Measurements from ENCODE around the gene LLGL2. TPM values are rescaled to one million over a fixed set of nuclear protein-coding genes. Genes with fewer than 3 reads are reported as not detected.

LLGL2 gene
- total RNA-seq, 1 donor from 2014 or later: 34.4 TPM

DNA sequence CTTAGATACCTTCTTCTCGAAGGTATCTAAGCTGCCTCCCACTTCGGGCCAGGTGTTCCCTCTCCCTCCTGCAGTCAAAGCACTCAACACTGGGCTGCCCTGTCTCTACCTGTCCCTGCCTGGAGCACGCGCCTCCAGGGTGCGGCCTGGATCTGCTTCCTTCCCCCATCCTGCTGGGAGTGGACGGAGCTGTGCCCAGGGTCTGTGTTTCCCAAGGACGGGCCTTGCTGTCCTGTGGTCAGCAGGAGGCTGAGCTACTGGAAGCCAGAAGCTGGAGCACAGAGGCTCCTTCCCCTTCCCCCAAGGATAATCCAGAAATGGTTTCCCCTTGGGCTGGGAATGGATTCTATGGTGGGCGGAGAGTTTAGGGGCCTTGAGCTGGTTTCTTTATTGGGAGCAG lies 16.7 kb downstream of the LLGL2 start:
- Mint-ChIP-seq H3K4me3 (ENCODE audit: unreplicated experiment) (no peak overlapping the region), H3K27ac (ENCODE audit: unreplicated experiment) (no peak overlapping the region), H3K36me3 (ENCODE audit: low read depth, unreplicated experiment) (peaks cover 6% of the 10 kb centered on the region), H3K4me1 (ENCODE audit: unreplicated experiment) (peaks cover 25% of the 10 kb centered on the region), H3K27me3 (ENCODE audit: unreplicated experiment) (peaks cover 5% of the 10 kb centered on the region), H3K9me3 (ENCODE audit: unreplicated experiment) (no peaks in the 10 kb centered on the region)
- TF ChIP-seq, protein P1, sequence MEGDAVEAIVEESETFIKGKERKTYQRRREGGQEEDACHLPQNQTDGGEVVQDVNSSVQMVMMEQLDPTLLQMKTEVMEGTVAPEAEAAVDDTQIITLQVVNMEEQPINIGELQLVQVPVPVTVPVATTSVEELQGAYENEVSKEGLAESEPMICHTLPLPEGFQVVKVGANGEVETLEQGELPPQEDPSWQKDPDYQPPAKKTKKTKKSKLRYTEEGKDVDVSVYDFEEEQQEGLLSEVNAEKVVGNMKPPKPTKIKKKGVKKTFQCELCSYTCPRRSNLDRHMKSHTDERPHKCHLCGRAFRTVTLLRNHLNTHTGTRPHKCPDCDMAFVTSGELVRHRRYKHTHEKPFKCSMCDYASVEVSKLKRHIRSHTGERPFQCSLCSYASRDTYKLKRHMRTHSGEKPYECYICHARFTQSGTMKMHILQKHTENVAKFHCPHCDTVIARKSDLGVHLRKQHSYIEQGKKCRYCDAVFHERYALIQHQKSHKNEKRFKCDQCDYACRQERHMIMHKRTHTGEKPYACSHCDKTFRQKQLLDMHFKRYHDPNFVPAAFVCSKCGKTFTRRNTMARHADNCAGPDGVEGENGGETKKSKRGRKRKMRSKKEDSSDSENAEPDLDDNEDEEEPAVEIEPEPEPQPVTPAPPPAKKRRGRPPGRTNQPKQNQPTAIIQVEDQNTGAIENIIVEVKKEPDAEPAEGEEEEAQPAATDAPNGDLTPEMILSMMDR (IDR thresholded peaks at IDR 0.05; ENCODE audit: unreplicated experiment): no peak
- no peak for DNase-seq (ENCODE audit: low spot score)

GRCh38 chr17:75542728-75543336 lies 17.3 kb downstream of the LLGL2 start:
- Mint-ChIP-seq H3K27ac (ENCODE audit: unreplicated experiment) (no peak overlapping the region), H3K36me3 (ENCODE audit: low read depth, unreplicated experiment) (peaks cover 6% of the 10 kb centered on the region), H3K27me3 (ENCODE audit: unreplicated experiment) (peaks cover 5% of the 10 kb centered on the region), H3K9me3 (ENCODE audit: unreplicated experiment) (no peaks in the 10 kb centered on the region), H3K4me1 (ENCODE audit: unreplicated experiment) (peaks cover 25% of the 10 kb centered on the region), H3K4me3 (ENCODE audit: unreplicated experiment) (no peak overlapping the region)
- no peak for DNase-seq (ENCODE audit: low spot score)
- TF ChIP-seq, protein P1 (IDR thresholded peaks at IDR 0.05; ENCODE audit: unreplicated experiment): no peak

DNA sequence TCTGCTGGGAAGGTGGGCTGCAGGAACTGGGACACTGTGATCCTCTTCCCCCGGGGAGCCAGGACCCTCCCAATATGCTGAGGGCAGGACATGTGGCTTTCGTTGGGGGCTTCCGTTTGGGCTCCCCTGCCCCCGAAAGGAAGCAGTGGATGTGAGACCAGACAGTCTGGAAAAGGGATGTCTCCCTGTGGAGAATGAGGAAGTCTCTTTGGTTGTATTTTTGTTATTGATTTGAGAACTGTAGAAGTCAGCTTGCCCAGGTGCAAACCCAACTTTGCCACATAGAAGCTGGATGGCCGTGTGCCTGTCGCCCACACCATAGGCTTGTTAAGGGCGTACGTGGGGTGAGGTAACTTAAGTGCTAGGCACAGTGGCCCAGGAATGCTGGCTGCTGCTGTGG lies 18.8 kb downstream of the LLGL2 start:
- H3K36me3 Mint-ChIP-seq (ENCODE audit: low read depth, unreplicated experiment): peaks cover 6% of the 10 kb centered on the region
- DNase-seq (ENCODE audit: low spot score): no peak
- no peaks in the 10 kb centered on the region for H3K9me3 Mint-ChIP-seq (ENCODE audit: unreplicated experiment)
- peaks cover 22% of the 10 kb centered on the region for H3K4me1 Mint-ChIP-seq (ENCODE audit: unreplicated experiment)
- TF ChIP-seq, protein P1 (IDR thresholded peaks at IDR 0.05; ENCODE audit: unreplicated experiment): no peak
- peaks cover 3% of the 10 kb centered on the region for H3K27me3 Mint-ChIP-seq (ENCODE audit: unreplicated experiment)
- no peak overlapping the region for H3K4me3 Mint-ChIP-seq (ENCODE audit: unreplicated experiment)
- no peak overlapping the region for H3K27ac Mint-ChIP-seq (ENCODE audit: unreplicated experiment)

DNA sequence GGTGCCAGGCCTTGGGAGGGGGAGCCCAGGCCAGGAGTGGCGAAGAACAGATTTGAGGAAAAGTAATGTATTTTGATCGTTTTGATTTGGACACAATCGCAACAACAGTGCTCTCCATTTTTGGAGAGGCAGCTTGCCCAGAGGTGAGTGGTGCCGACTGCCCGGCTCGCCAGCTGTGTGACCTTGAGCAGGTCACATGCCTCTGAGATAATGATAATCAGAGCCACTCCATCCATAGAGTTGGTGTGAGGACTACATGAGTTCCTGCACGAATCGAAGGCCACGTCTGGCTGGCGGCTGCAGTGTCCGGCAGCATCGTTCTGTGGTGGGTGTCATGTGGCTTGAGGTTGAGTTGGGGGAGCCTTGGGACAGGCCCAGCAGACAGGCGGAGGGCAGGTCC lies 20.7 kb downstream of the LLGL2 start:
- Mint-ChIP-seq H3K27ac (ENCODE audit: unreplicated experiment) (peak overlapping the region; percentile 26), H3K36me3 (ENCODE audit: low read depth, unreplicated experiment) (peaks cover 6% of the 10 kb centered on the region), H3K9me3 (ENCODE audit: unreplicated experiment) (no peaks in the 10 kb centered on the region), H3K4me1 (ENCODE audit: unreplicated experiment) (peaks cover 22% of the 10 kb centered on the region), H3K27me3 (ENCODE audit: unreplicated experiment) (peaks cover 3% of the 10 kb centered on the region), H3K4me3 (ENCODE audit: unreplicated experiment) (no peak overlapping the region)
- no peak for DNase-seq (ENCODE audit: low spot score)
- TF ChIP-seq, protein P1 (IDR thresholded peaks at IDR 0.05; ENCODE audit: unreplicated experiment): no peak

GRCh38 chr17:75547091-75547490 lies 21.6 kb downstream of the LLGL2 start:
- H3K9me3 Mint-ChIP-seq (ENCODE audit: unreplicated experiment): no peaks in the 10 kb centered on the region
- H3K4me1 Mint-ChIP-seq (ENCODE audit: unreplicated experiment): peaks cover 19% of the 10 kb centered on the region
- peaks cover 3% of the 10 kb centered on the region for H3K36me3 Mint-ChIP-seq (ENCODE audit: low read depth, unreplicated experiment)
- no peak for DNase-seq (ENCODE audit: low spot score)
- TF ChIP-seq, protein P1 (IDR thresholded peaks at IDR 0.05; ENCODE audit: unreplicated experiment): no peak
- no peak overlapping the region for H3K27ac Mint-ChIP-seq (ENCODE audit: unreplicated experiment)
- no peak overlapping the region for H3K4me3 Mint-ChIP-seq (ENCODE audit: unreplicated experiment)
- peaks cover under 1% of the 10 kb centered on the region for H3K27me3 Mint-ChIP-seq (ENCODE audit: unreplicated experiment)

All from endothelial cell (in vitro differentiated cells).